ENCODE measurements around the gene DAPL1. TPM values are rescaled to one million over a fixed set of nuclear protein-coding genes. Genes with fewer than 3 reads are reported as not detected.

The DAPL1 gene
- total RNA-seq, 2 experiments from 2014 or later, result not detected

GRCh38 chr2:158826965-158827364, 31.8 kb downstream of the DAPL1 start:
- no peak for TF ChIP-seq CTCF (IDR thresholded peaks at IDR 0.05)
- intact Hi-C loops (cut with DNase I, micrococcal nuclease), result no loop called here
- Histone ChIP-seq H3K4me1 (ENCODE audit: insufficient read depth, low read length) (no peaks in the 10 kb centered on the region), H3K27ac (ENCODE audit: low read depth in 1 of 2, low read length in 2 of 2) (no peak overlapping the region), H3K27me3 (ENCODE audit: control insufficient read depth in 1 of 2, insufficient read depth in 2 of 2, low read length in 2 of 2) (no peaks in the 10 kb centered on the region), H3K36me3 (ENCODE audit: insufficient read depth, low read length) (no peaks in the 10 kb centered on the region), H3K9me3 (ENCODE audit: control insufficient read depth in 1 of 2, insufficient read depth in 1 of 2, low read length in 2 of 2) (no peaks in the 10 kb centered on the region), H3K4me3 (ENCODE audit: low read length) (no peak overlapping the region)
- no peaks in the 10 kb centered on the region for H3K36me3 Mint-ChIP-seq (ENCODE audit: low read depth)
- ChIA-PET CTCF (no interaction called here), POLR2A (no interaction called here)
- H3K27me3 Mint-ChIP-seq, result no peaks in the 10 kb centered on the region
- ATAC-seq (ENCODE audit: poor library complexity), result no peak
- no peak for DNase-seq
- no peaks in the 10 kb centered on the region for H3K4me1 Mint-ChIP-seq (ENCODE audit: low read depth)
- H3K4me3 Mint-ChIP-seq, result no peak overlapping the region
- H3K27ac Mint-ChIP-seq, result no peak overlapping the region
- H3K9me3 Mint-ChIP-seq, result no peaks in the 10 kb centered on the region

- no peak for DNase-seq
- no peaks in the 10 kb centered on the region for H3K4me1 Mint-ChIP-seq (ENCODE audit: low read depth)
- CTCF ChIA-PET, result no interaction called here
Observed at GRCh38 chr2:158828378-158829164, 33.5 kb downstream of the DAPL1 start.

GRCh38 chr2:158829167-158829566, 34.0 kb downstream of the DAPL1 start:
- POLR2A ChIA-PET, result no interaction called here

More at GRCh38 chr2:158828378-158829164, 33.5 kb downstream of the DAPL1 start:
- H3K27me3 ChIP-seq (ENCODE audit: control insufficient read depth in 1 of 2, insufficient read depth in 2 of 2, low read length in 2 of 2), result no peaks in the 10 kb centered on the region
- H3K36me3 ChIP-seq (ENCODE audit: insufficient read depth, low read length), result no peaks in the 10 kb centered on the region
- H3K9me3 Mint-ChIP-seq, result no peaks in the 10 kb centered on the region
- no peaks in the 10 kb centered on the region for H3K27me3 Mint-ChIP-seq
- H3K9me3 ChIP-seq (ENCODE audit: control insufficient read depth in 1 of 2, insufficient read depth in 1 of 2, low read length in 2 of 2), result no peaks in the 10 kb centered on the region
- POLR2A ChIA-PET, result no interaction called here
- no peak for TF ChIP-seq CTCF (IDR thresholded peaks at IDR 0.05)
- ATAC-seq (ENCODE audit: poor library complexity), result no peak
- no peak overlapping the region for H3K4me3 Mint-ChIP-seq
- no peak overlapping the region for H3K27ac ChIP-seq (ENCODE audit: low read depth in 1 of 2, low read length in 2 of 2)
- no peak overlapping the region for H3K27ac Mint-ChIP-seq
- H3K4me3 ChIP-seq (ENCODE audit: low read length), result no peak overlapping the region
- no peaks in the 10 kb centered on the region for H3K4me1 ChIP-seq (ENCODE audit: insufficient read depth, low read length)
- no peaks in the 10 kb centered on the region for H3K36me3 Mint-ChIP-seq (ENCODE audit: low read depth)
- intact Hi-C loops (cut with DNase I, micrococcal nuclease), result no loop called here

More at GRCh38 chr2:158829167-158829566, 34.0 kb downstream of the DAPL1 start:
- no peaks in the 10 kb centered on the region for H3K36me3 ChIP-seq (ENCODE audit: insufficient read depth, low read length)
- ATAC-seq (ENCODE audit: poor library complexity) (no peak), DNase-seq (no peak)
- H3K9me3 ChIP-seq (ENCODE audit: control insufficient read depth in 1 of 2, insufficient read depth in 1 of 2, low read length in 2 of 2), result no peaks in the 10 kb centered on the region
- no peak overlapping the region for H3K4me3 ChIP-seq (ENCODE audit: low read length)
- TF ChIP-seq CTCF (IDR thresholded peaks at IDR 0.05), result no peak
- Mint-ChIP-seq H3K9me3 (no peaks in the 10 kb centered on the region), H3K4me3 (no peak overlapping the region), H3K27ac (no peak overlapping the region), H3K27me3 (no peaks in the 10 kb centered on the region), H3K36me3 (ENCODE audit: low read depth) (no peaks in the 10 kb centered on the region), H3K4me1 (ENCODE audit: low read depth) (no peaks in the 10 kb centered on the region)
- no peak overlapping the region for H3K27ac ChIP-seq (ENCODE audit: low read depth in 1 of 2, low read length in 2 of 2)
- H3K4me1 ChIP-seq (ENCODE audit: insufficient read depth, low read length), result no peaks in the 10 kb centered on the region
- CTCF ChIA-PET, result no interaction called here
- intact Hi-C loops (cut with DNase I, micrococcal nuclease), result no loop called here
- H3K27me3 ChIP-seq (ENCODE audit: control insufficient read depth in 1 of 2, insufficient read depth in 2 of 2, low read length in 2 of 2), result no peaks in the 10 kb centered on the region
